Hepatic stellate cell (primary cell): ENCODE measurements around the gene SLC16A7.

Source experiments
- DNase-seq: peaks from one replicate; pipeline ENCODE4 v3.0.0; 2011; ENCODE audit warnings: low spot score

The SLC16A7 gene

DNA sequence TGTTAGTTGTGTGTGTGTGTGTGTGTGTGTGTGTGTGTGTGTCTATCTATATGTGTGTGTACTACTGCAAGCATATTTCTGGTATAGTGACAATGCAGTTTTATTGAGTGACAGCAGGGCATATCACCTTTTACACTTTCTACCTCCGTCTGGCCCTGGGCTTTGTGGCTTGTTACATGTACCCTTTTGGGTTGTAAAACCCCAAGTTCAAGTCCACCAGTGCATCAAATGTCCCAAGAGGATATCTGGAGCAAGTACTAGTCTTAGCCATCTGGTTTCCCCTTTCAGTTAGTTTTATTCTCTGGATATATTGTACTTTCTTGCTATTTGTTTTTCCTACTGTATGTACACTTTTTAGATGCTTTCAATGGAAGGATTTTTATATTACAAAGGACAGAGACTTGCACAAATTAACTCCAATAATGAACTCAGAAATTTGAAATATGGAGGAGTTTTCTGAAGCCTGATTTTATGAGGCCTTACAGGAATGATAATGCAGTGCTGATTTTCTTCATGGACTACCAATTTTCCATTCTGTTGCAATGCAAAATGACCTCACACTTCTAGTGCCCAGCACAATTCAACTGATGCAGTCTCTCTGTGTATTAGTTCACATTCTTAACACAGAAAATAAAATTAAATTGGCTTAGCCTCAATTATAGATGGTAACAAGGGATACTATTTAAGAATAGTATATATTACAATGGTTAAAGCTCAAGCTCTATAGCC is 29.1 kb downstream of the SLC16A7 start:
- no peak for DNase-seq

DNA sequence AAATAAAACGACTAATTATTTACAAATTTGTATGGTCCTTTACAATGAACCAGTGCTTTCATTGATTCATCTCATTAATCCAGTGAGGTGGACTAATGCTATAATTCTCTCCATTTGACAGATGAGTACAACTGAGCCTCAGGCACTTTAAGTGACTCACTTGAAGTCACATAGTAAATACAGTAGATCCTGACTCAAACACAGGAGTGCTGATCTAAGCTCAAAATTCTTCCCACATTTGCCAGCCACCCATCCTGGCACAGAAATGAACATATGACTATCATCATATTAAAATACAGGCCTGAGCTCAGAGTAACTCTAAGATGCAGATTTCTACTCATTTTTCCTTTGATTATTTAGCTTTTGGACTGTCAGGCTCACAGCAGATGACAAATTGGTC is 30.6 kb downstream of the SLC16A7 start:
- no peak for DNase-seq

DNA sequence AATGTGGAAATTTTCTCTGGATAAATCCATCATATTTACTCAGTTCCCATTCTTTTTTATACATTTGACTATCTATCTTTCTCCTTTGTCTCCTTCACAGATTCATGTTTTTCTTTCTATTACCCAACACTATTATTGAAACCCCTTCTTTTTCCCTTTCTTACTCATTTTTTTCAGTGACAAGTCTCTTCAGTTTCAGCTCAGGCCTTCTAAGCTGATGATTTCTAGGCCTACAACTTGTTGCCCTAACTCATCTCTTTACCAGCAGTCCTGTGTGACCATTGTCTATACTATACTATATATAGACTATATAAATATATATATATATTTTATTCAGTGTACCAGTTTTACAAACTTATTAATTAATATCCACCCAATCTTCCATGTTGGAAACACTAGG is 31.8 kb downstream of the SLC16A7 start:
- DNase-seq: no peak

DNA sequence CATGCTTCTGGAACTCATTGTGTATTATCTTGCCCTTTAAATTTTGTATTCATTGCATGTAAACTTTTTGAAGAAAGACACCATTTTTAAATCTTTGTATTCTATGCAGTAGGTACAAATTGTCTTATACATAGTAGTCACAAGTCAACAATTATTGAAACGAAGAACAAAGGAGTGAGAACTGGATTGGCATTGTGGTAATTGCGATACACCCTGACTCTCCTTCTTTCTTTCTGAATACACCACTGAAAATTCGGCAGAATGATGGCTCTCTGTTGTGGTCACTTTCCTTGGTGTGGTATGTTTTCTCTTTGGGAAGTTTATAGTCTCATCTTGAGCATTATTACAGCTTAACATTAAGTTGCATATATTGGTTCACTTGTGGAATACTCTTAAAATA is 34.1 kb downstream of the SLC16A7 start:
- no peak for DNase-seq

DNA sequence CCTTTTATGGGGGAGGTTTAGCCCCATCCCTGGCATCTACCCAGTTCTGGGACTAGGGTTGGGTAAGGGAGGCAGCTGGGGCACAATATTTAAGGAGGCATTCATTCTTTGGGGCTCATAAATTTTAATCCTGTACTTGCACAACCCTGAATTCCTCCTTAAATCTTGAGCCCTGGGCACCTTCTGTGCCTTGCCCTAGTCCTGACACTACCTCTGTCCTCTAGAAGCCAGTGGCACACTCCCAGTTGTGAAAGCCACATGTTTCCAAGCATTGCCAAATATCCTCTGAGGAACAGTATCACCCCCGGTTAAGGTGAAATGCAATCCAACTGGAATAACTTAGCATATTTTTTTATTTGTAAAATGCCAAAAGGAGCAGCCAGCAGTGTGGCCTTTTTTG is 36.6 kb downstream of the SLC16A7 start:
- no peak for DNase-seq

DNA sequence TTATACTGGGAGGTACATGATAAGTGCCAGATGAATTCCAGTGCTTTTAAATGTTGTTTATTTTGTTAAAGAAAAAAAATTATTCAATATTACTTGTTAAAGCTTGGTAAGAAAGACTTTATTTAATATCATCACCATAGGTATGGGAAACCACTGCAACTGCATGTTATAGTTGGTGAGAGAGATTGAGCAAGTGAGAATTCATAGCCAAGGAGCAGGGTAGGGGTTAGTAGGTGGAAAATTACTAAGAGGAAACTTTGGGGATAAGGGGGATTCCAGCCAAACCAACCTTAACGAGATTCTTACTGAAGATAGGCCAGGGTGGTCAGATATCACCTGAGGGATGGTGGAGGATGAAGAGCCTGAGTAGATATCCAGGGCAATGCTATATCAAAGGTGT is 38.4 kb downstream of the SLC16A7 start:
- no peak for DNase-seq

DNA sequence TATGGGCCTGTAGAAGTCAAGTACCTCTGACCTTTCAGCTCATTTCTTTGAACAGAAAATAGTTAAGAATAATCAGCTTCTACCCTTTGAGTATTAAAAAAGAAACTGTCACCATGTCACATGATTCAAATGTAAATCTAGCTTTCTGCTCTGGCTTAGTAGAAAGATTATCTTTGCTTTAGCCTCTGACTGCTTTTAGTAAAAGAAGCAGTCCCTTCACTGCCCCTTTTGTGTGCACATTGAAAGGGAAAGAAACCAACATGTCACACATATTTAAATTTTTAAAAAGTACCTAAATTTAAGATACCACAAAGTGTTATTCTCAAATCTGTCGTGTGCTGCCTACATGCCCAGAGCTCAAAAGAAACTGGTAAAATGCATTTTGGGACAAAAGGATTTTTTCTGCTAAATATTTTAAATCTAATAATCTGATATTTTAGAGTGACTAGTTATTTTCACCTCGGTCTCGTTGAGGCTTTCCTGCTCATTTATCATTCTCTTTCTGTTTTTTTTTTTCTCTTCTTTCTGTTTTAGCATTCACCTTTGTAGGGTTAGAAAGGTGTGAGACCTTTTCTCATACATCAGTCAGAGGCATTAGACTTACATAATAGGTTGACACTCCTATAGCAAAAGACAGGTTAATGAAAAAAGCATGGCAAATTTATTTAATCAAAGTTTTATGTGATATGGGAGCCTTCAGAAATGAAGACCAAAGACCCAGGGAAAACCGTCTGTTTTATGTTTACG is 41.3 kb downstream of the SLC16A7 start:
- no peak for DNase-seq

DNA sequence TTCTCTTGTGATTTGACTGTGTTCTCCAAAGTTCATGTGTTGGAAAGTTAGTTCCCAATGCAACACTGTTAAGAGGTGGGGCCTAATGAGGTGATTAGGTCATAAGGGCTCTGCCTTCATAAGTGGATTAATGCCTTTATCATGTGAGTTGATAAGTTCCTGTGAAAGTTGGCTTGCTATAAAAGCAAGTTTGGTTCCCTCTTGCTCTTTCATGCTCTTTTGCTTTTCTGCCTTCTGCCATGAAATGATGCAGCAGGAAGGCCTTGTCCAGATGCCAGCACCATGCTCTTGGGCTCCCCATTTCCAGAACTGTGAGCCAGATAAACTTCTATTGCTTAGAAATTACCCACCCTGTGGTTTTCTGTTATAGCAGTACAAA is 41.9 kb downstream of the SLC16A7 start:
- no peak for DNase-seq

DNA sequence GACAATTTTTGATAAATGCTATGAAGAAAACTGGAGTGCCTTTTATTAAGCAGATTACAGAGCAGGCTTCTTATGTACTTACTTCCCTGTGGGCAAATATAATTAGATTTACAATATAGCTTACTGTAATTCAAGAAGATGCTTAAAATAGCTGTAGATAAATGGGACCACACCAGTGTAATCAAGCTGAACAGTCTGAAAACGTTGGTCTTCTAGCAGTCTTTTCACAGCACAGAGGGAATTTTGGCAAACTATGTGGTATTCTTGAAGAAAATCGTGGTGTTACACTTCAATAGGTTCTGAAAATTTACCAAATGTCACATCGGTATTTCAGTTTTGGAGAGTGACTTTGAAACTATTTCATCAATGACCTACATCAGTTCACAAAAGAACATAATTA is 47.7 kb downstream of the SLC16A7 start:
- DNase-seq: no peak

DNA sequence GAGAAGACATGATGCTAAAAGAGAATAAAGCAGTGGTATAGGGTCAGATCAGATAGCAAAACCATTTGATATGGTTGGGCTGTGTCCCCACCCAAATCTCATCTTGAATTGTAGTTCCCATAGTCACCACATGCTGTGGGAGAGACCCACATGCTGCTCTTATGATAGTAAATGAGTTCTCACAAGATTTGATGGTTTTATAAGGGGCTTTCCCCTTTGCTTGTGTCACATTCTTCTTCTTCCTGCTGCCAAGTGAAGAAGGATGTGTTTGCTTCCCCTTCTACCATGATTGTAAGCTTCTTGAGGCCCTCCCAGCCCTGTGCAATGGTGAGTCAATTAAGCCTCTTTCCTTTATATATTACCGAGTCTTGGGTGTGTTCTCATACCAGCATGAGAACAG is 49.4 kb downstream of the SLC16A7 start:
- no peak for DNase-seq

DNA sequence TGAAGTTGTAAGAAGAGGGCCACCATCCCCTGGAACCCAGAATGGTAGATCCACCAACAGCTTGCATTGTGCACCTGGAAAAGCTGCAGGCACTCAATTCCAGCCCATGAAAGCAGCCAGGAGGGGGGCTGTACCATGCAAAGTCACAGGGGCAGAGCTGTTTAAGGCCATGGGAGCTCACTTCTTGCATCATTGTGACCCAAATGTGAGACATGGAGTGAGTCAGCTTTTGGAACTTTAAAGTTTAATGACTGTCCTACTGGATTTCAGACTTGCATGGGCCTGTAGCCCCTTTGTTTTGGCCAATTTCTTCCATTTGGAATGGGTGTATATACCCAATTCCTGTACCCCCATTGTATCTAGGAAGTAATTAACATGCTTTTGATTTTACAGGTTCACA is 50.8 kb downstream of the SLC16A7 start:
- DNase-seq: no peak

DNA sequence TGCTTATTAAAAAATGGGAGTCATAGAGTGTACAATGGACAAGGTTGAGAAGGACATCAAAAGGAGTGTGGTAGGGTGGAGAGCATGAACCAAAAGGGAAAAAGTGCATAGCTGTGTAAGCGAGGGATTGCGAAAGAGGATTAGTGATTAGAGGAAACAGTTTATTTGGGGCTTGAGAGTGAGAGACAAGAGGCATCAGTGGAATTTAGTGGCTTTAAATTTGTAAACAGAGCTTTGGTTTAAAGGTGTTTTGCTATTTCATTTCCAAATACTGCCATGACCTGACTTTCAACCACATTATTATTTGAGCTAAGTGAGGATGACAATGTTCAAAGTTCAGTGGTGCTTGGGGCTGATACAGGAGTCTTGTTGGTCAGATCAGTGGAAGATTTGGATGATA is 53.4 kb downstream of the SLC16A7 start:
- no peak for DNase-seq

DNA sequence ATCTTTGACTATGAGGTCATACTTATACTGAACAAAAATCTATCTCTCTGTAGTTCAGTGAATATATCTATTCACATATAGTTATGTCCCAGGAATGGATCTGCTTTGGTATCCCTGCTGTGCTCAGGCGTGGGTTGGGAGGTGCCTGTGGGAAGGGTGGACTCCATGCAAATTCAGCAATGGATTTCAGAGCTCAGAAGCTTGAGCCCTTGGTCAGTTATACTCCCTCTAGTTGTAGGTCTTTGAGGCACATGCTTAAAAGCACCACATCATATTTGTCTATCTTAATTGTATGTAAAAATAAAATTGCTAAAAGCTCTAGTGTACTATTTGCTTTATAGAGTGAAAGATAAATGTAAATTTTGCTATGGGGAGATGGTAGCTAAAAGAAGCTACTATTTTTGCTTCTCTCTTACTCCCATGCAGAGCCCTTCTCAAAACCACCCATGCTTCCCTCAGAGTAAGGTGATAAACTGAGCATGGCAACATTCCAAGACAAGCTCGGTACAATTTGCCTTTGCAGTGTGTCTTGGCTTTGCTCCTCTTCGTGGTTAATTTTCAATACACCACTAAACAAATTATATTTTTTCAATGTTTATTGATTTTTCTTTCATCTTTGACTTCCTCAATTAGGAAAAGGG is 54.9 kb downstream of the SLC16A7 start:
- no peak for DNase-seq

DNA sequence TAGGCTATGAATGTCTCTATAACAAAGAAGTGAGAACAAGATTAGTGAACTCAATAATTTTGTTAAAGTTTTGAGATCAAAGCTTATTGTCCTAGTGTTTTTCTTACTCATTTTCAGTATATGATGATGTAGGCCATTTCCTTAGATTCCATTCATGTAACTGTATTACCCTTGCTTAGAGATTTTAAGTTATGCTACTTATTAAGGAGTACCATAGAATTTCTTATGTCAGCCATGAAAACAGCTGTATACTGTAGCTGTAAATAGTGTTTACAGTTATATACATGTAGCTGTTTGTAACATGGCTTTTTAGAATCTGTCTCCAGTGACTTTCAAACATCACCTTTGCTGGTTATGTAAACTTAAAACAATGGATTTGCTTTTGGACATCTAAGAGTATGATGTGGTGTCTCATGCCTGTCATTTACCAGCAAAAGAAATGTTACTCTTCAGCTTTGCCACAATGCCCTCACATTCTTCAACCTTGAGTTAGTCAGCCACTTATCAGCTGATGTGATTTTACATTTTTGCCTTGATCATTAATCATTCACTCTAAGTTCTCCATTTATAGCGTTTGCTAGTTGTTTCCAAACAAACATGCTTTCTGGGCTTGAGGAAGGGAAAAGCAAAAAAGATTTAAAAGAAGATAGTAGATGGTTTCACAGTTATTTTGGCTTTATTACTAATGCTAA is 55.5 kb downstream of the SLC16A7 start:
- peak; percentile 2 for DNase-seq

DNA sequence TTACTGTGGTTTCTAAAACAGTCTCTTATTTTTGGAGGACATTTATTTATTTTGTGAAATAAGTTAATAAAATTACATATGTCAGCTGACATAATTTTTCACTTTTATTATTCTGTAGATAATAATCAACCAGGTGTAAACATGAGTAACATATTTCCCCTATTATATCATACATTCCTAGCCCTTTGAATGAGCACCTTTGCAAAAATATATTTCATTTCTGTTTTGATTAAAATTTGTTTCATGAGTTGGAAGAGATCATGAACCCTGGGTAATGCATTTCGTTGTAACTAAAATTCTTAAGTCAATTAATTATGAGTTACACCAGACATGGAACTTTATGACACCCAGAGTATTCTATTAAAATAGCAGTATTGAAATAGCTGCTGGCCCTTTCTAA is 56.3 kb downstream of the SLC16A7 start:
- no peak for DNase-seq

DNA sequence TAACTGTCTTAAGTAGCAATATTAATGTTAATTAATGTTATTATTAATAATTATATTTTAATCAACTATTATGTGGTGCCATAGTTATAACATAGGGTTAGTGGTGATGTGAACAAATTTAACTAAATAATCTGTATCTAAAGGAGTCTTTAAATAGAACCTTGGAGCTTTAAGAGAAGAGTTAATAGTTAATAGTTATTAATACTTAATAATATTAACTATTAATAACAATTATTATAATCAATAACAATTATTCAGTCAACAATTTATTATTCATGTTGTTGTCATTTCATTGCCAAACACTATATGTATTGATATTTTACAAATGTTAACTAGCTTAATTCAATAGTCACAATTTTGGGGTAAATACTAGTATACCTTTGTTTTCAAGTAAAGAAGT is 58.2 kb downstream of the SLC16A7 start:
- DNase-seq: no peak

DNA sequence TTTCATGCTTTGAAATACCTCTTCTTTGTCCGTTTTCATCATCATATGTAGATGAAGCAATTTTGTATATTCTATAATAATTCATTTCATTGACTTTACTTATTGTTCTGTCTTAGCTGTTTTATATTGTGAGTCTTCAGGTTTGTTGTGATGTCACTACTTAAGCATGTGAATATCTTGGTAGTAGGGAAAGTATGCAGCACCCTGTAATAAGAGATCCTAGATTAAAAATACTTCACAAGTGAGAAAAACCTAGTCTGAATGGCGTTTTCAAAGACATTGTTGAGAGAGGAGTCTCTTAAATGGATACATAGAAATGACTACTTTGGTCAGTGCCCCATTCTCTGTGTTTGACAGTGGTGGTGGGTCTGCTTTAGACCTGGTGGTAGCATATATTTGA is 61.4 kb downstream of the SLC16A7 start:
- no peak for DNase-seq

DNA sequence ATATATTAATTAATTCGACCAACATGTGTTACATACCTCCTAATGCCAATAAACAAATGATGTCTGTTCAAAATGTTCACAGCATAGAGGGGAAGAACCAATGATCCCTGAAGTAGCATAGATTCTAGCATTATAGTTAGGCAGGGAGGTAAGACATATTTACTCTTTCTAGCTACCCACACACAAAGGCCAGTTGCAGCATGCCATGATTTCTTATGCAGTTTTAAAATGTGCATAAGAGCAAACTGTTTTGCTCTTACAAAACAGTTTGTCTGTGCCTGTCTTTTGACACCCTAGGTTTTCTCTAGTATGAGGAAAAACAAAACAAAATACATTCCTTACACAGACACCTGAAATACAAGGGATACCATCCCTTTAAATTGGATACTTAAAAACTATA is 61.9 kb downstream of the SLC16A7 start:
- DNase-seq: no peak

DNA sequence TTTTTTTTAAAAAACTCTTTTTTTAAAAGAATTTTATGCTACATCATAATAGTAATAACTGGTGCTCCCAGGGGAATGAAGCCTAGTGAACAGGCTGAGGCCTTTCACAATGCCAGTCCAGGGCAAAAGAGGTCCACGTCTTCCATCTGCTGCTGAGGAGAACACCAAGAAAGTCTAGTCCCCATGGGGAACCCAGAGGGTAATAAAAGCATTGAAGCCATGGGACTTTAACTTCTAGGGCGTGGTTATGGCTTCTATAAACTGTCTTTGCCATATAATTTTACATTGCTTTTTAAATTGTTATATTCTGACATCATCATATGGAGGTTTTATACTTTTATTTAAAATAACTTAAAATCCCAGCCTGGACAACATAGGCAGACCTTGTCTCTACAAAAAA is 64.3 kb downstream of the SLC16A7 start:
- no peak for DNase-seq

DNA sequence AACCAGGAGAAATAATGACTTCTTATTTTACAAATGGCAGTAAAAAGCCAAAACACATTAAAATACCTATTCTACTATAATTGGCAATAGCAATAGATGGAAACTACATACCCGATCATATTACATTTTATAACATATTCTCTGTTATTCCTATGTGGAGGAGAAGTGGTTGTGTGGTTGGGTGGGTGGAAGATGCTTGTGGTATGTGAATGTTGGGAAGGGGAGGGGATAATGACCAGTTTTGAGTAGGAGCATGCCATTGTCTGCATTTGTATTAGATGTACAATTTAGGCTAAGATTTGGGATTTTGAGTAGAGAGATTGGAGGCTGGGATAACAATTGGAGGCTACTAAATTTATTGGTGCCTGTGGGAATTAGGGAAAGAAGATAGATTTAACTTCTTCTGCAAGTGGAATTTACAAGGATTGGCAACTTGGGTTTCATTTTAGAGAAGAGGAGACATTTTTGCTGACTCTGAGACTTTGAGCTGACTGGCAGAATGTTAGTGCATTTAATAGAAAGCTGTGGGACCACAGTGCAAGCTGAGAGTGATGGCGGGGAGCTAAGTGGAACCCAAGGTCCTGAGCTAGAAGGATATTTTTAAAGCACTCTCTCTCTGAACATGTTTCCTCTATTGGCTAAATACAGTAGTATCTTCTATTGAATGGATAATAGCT is 65.2 kb downstream of the SLC16A7 start:
- no peak for DNase-seq

DNA sequence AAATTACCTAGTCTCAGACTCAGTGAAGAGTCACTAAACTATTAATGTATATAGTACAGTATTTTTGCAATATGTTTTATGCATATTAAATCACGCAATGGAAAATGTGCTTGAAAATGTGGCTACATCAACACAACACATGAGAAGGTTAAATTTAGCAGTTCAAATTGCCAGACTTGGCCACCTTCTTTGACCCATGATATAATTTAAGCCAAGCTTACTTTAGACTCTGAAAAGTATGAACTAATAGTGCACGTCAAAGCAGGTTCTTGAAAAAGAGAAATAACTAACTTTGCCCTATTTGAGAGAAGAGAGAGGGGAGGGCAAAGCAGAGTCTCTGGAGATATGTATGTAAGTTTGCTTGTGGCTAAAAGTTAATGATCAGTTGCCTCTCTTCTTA is 68.7 kb downstream of the SLC16A7 start:
- DNase-seq: no peak

DNA sequence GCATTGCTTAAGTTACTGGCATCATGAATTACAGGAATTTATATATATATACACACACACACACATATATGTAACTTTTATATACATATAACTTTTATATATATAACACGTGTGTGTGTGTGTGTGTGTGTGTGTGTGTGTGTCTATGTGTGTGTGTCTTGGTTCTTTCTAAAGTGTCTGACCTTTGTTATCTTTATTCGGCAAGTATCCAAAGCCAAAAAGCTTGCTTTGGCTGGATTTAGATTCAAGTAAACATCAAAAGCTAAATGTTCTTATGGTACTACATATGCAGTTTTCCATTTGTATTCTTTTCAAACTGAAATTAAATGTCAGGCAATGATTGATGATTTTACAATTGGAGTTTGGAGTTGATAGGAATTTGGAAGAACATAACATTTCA is 69.9 kb downstream of the SLC16A7 start:
- no peak for DNase-seq
